GM21619 (cell line): Measurements from ENCODE around the gene NGEF.

Experiments
- ATAC-seq: cut with Tn5 transposase; IDR thresholded peaks from one replicate; pipeline ENCODE4 v1.9.1; 2021; ENCODE audit not compliant: unreplicated experiment

NGEF gene

DNA sequence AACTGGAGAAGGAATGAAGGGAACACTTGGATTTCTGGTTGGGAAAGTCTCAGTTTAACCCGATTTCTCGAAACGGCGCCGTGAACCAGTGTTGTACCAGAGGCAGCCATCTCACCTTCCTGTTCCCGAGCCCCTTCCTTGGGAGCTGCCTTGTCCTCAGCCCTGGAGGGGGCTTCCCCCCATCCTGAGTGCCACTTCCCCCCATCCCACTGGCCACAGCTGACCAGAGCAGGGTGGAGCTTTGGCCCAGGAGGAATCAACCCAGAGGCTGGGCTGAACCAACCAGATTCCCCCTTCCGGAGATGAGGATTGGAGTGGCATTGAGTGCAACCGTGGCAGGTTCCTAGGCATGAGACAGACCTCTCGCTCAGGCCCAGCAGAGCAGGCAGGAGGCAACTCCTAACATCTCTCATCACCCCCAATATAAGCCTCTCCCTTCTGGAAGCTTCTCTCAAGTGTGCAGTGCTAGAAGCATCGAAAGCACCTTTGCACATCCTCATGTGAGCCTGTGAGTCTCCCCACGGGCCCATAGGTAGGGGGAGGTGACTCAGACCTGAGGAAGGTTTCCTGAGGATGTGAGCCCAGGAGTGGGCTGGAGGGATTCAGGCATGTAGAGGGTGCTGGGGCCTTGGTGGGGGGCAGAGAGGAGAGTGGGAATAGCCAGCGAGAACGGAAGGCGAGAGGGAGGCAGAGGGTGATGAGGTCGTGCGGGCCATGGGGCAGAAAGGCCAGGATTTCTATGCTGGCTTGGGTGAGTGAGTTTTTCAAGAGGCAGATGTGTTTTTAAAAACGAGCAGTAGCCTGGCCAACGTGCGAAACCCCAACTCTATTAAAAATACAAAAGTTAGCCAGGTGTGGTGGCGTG, 11.9 kb downstream of the NGEF start:
- no peak for ATAC-seq

GRCh38 chr2:232999354-232999753, 13.7 kb downstream of the NGEF start:
- no peak for ATAC-seq

GRCh38 chr2:232998666-232998985, 14.4 kb downstream of the NGEF start:
- ATAC-seq, result no peak

- no peak for ATAC-seq
Measured at GRCh38 chr2:232997749-232998665, 15.0 kb downstream of the NGEF start.

DNA sequence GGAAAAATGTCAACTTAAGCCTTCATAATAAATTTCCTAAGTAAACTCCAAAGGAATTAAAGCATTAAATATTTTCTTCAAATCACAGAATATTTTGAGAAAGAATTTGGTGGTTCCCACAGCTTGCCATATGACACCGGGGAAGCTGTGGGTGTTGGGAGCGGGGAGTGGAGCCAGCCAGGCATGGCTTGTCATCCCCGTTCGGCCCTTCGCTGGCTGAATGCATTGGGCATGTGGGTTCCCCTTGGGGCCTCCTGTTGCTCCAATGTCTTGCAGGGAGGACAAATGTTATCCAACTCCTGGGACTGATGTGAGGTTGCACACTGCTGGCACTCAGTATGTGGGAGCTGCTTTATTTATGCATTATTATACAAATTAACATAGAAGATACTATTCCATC, 18.6 kb downstream of the NGEF start:
- no peak for ATAC-seq

DNA sequence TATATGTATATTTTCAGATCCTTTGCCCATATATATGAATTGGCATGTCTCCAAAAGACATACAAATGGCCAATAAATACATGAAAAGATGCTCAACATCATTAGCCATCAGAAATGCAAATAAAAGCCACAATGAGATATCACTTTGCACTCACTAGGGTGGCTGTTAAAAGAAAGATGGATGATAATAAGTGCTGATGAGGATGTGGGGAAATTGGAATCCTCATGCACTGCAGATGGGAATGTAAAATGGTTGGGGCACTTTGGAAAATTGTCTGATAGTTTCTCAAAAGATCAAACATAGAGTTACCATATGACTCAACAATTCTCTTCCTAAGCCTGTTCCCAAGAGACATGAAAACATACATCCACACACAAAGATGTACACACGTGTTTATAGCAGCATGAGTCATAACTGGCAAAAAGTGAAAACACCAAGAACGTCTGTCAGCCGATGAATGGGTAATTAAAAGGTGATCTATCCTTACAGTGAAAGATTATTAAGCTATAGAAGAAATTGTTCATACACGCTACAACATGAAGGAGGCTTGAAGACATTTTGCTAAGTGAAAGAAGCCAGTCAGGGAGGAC, 19.7 kb downstream of the NGEF start:
- ATAC-seq, result no peak

- ATAC-seq, result no peak
Measured at GRCh38 chr2:232986155-232986554, 26.9 kb downstream of the NGEF start.

GRCh38 chr2:232984451-232985207, 28.4 kb downstream of the NGEF start:
- ATAC-seq, result no peak

GRCh38 chr2:232983669-232984140, 29.4 kb downstream of the NGEF start:
- ATAC-seq, result no peak

- no peak for ATAC-seq
Measured at GRCh38 chr2:232982926-232983668, 30.0 kb downstream of the NGEF start.

- no peak for ATAC-seq
Measured at GRCh38 chr2:232981767-232982360, 31.2 kb downstream of the NGEF start.

- ATAC-seq, result no peak
Measured at GRCh38 chr2:232981356-232981755, 31.7 kb downstream of the NGEF start.

DNA sequence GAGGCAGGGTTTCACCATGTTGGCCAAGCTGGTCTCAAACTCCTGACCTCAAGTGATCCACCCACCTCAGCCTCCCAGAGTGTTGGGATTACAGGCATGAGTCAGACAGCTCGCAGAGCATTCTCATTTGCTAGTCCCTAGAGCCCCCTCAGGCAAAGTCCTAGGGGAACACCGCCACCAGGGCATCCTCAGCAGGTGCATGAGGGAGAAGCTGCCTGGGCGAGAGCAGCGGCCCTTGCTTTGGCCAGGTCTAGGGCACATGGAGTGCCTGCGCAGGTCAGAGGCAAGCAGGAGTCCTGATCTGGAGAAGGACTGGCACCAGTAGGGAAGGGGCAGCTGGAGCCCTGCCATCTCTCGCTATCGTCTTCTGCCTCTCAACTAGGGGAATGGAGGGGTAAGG, 32.4 kb downstream of the NGEF start:
- ATAC-seq, result no peak

- ATAC-seq, result no peak
Measured at GRCh38 chr2:232979871-232980461, 33.1 kb downstream of the NGEF start.

GRCh38 chr2:232977438-232977971, 35.6 kb downstream of the NGEF start:
- no peak for ATAC-seq

- ATAC-seq, result no peak
Measured at GRCh38 chr2:232976666-232977437, 36.2 kb downstream of the NGEF start.

DNA sequence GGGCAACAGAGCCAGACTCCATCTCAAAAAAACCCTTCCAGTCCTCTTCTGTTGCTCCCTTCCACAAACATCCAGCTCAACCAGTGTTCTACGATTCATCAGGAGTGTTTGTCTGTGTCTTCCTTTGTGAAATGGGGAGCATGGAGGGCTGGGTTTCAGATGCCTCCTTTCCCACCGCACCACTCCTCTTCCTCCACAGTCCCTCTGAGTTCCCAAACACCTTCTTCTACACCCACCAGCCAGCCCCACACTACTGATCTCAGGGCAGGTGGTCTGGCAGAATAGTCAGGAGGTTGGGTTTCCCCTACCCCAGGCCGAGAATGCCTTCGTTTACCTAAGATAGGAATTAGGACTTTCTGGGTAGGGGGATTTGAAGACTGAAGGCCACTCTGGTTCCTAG, 36.9 kb downstream of the NGEF start:
- no peak for ATAC-seq

DNA sequence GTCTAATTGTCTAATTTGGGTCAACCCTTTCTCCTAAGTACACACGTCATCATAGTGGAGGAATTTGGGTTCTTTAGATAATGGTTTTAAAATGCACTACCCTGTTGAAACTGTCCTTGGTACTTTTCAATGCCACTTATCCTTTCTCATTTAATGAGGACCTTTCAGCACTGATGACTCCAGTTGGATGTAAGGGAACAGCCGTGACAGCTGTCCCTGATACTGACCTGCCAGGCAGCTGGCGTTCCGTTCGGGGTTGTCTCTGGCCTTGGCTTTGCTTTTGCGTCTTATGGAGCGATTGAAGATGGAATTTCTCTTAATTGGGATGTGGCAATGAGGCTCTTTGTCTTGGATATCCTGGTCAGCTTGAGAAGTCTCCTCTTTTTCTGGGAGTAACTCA, 38.7 kb downstream of the NGEF start:
- no peak for ATAC-seq
